ENCODE results near the gene ARL9.

ARL9 gene

DNA sequence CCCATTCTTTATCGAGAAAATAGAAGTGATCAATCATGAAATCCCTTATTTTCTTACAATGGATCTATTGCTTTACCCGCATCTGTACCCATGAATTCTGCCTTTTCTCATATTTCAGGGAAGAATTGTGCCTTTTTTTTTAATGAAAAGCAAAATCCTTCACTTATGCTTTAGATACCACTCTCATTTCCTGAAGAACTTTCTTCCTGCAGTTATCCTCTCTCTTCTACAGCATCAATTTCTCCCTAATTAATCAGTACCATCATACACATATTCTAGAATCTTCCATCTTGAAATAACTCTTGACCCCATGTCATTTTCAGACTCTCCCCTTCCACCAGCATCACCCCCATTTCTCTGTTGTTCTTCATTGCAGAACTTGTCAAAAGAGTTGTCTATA lies 26.6 kb downstream of the ARL9 start:
- H3K27me3 ChIP-seq (ENCODE audit: insufficient read depth, low read length), result peaks cover 57% of the 10 kb centered on the region
- H3K9me3 ChIP-seq (ENCODE audit: insufficient read depth, low read depth, low read length), result no peaks in the 10 kb centered on the region
- H3K4me3 ChIP-seq (ENCODE audit: low read length), result no peak overlapping the region

DNA sequence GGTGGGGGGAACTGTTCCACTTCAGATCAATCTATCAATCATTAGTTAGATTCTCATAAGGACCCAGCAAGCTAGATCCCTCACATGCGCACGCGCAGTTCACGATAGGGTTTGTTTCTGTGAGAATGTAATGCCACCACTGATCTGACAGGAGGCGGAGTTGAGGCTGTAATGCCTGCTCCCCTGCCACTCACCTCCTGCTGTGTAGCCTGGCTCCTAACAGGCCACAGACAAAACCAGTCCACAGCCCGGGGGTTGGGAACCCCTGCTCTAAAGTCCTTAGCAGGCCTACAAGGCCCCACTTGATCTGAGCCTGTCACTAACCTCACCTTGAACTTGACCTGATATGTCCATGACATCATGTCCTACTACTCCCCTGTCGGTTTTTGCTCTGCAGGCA lies 30.3 kb downstream of the ARL9 start:
- Histone ChIP-seq H3K4me1 (ENCODE audit: insufficient read depth, low read length) (no peaks in the 10 kb centered on the region), H3K27ac (ENCODE audit: low read length) (no peak overlapping the region), H3K4me3 (ENCODE audit: low read length) (no peak overlapping the region), H3K27me3 (ENCODE audit: insufficient read depth, low read length) (peaks cover 34% of the 10 kb centered on the region), H3K36me3 (ENCODE audit: insufficient read depth, low read depth, low read length) (no peaks in the 10 kb centered on the region), H3K9me3 (ENCODE audit: insufficient read depth, low read depth, low read length) (no peaks in the 10 kb centered on the region), H3K9ac (ENCODE audit: low read depth, low read length) (no peak overlapping the region)

More for the DNA sequence above, 26.6 kb downstream of the ARL9 start:
- Histone ChIP-seq H3K9ac (ENCODE audit: low read depth, low read length) (no peak overlapping the region), H3K4me1 (ENCODE audit: insufficient read depth, low read length) (no peaks in the 10 kb centered on the region), H3K27ac (ENCODE audit: low read length) (no peak overlapping the region), H3K36me3 (ENCODE audit: insufficient read depth, low read depth, low read length) (no peaks in the 10 kb centered on the region)

DNA sequence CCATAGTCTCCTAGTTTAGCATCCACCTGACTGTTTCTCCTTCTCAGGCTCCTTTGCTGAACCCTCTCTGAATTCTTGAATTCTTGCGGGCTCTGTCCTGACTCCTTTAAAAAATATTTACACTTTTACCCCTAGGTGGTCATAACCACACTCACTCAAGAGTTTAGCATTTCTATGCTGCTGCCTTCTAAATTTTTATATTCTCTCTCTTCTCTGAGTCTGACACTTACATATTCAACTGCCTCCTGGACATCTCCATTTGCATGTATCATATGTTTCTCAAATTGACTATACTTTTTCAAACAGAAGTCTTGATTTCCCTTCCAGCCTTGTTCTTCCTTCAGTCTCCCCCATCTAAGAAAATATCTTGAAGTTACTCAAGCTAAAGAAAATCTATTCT lies 31.6 kb downstream of the ARL9 start:
- no peaks in the 10 kb centered on the region for H3K36me3 ChIP-seq (ENCODE audit: insufficient read depth, low read depth, low read length)
- H3K4me1 ChIP-seq (ENCODE audit: insufficient read depth, low read length), result no peaks in the 10 kb centered on the region

DNA sequence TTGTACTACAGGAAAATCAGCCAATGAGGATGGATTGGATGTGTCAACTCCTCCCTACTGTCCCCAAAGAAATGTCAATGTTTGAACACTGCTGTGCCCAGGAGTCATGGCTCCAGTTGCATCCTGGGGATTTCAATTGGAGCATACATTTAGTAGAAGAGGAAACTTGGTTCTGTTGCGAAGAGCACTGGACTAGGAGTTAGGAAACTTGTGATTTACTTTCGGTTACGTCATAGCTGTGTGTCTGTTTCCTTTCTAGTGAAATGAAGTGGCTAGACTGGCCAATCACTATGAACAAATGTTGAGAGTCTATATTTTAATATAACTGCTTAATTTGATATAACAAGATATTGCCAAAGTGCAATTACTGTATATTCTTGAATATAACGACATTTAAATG lies 35.2 kb downstream of the ARL9 start:
- Histone ChIP-seq H3K36me3 (ENCODE audit: insufficient read depth, low read depth, low read length) (no peaks in the 10 kb centered on the region), H3K4me3 (ENCODE audit: low read length) (no peak overlapping the region), H3K9me3 (ENCODE audit: insufficient read depth, low read depth, low read length) (no peaks in the 10 kb centered on the region), H3K9ac (ENCODE audit: low read depth, low read length) (no peak overlapping the region), H3K4me1 (ENCODE audit: insufficient read depth, low read length) (no peaks in the 10 kb centered on the region), H3K27me3 (ENCODE audit: insufficient read depth, low read length) (peaks cover 7% of the 10 kb centered on the region), H3K27ac (ENCODE audit: low read length) (no peak overlapping the region)

More for the DNA sequence above, 31.6 kb downstream of the ARL9 start:
- peaks cover 22% of the 10 kb centered on the region for H3K27me3 ChIP-seq (ENCODE audit: insufficient read depth, low read length)
- H3K27ac ChIP-seq (ENCODE audit: low read length), result no peak overlapping the region
- H3K9ac ChIP-seq (ENCODE audit: low read depth, low read length), result no peak overlapping the region
- H3K9me3 ChIP-seq (ENCODE audit: insufficient read depth, low read depth, low read length), result no peaks in the 10 kb centered on the region
- no peak overlapping the region for H3K4me3 ChIP-seq (ENCODE audit: low read length)

DNA sequence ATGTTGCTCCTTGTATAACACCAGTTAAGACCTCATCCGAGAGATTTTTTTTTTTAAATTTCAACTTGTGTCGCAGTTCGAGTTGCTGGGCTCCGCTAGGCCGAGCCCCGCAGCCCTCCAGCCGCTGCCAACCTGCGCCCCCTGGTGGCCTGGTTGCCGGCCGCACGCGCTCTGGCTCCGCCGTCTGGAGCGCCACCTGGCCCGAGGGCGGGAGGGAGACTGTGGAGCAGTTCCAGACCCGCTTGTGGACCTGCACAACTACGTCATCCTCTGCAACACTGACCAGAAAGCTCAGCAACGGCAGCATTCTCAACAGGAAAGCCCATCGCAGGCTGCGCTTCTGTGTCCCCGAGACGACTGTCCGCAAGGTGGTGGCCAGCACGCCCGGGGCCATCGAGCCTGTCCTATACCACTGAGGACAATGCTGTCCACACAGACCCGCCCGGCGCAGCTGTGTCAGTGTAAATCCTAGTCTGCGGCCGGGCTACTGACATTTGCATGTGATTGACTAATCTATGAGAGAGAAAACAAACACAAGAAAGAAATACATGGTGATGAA lies 39.1 kb downstream of the ARL9 start:
- H3K27ac ChIP-seq (ENCODE audit: low read length), result no peak overlapping the region
- H3K9ac ChIP-seq (ENCODE audit: low read depth, low read length), result peak overlapping the region; percentile 58; the same call in 1 of the 2 replicates
- H3K36me3 ChIP-seq (ENCODE audit: insufficient read depth, low read depth, low read length), result no peaks in the 10 kb centered on the region
- peak overlapping the region; percentile 70 for H3K4me3 ChIP-seq (ENCODE audit: low read length)
- peaks cover 12% of the 10 kb centered on the region for H3K27me3 ChIP-seq (ENCODE audit: insufficient read depth, low read length)
- no peaks in the 10 kb centered on the region for H3K9me3 ChIP-seq (ENCODE audit: insufficient read depth, low read depth, low read length)
- no peaks in the 10 kb centered on the region for H3K4me1 ChIP-seq (ENCODE audit: insufficient read depth, low read length)

DNA sequence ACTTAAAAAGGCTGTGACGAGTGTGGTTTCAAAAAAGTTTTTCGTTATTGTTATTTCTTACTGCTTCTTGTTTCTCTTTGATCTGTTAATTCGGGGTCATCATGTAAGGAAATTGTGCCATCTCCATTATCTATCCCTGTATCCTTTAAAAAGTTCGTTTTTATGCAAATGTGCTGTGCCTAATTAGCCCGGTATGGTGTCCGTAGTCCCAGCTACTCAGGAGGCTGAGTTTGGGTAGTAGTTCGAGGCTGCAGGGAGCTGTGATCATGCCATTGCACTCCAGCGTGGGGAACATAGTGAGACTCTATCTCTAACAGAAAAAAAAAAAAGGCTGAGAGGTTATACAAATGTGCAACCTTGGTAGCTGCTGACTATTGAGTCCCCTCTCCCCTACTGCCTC lies 45.1 kb downstream of the ARL9 start:
- peaks cover 5% of the 10 kb centered on the region for H3K27me3 ChIP-seq (ENCODE audit: insufficient read depth, low read length)
- no peaks in the 10 kb centered on the region for H3K36me3 ChIP-seq (ENCODE audit: insufficient read depth, low read depth, low read length)
- H3K9me3 ChIP-seq (ENCODE audit: insufficient read depth, low read depth, low read length), result no peaks in the 10 kb centered on the region
- no peak overlapping the region for H3K9ac ChIP-seq (ENCODE audit: low read depth, low read length)
- no peak overlapping the region for H3K27ac ChIP-seq (ENCODE audit: low read length)
- no peaks in the 10 kb centered on the region for H3K4me1 ChIP-seq (ENCODE audit: insufficient read depth, low read length)
- H3K4me3 ChIP-seq (ENCODE audit: low read length), result no peak overlapping the region

DNA sequence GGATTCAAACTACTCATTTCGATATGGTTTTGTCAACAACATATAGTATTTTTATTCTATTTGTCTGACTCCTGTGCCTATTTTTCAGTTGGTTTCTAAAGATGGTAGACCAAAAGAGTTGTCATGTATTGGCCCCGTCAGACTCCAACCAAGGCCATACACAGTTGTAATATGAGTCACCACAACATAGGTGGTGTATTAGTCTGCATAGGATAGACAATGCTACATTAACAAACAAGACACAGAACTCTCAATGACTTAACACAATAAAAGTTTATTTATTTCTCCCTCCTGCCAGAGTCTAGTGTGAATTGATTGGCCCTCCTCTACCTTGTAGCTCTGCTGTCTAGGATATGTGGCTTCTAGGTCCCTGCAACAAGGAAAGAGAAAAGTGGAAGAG lies 45.9 kb downstream of the ARL9 start:
- Histone ChIP-seq H3K27ac (ENCODE audit: low read length) (no peak overlapping the region), H3K4me1 (ENCODE audit: insufficient read depth, low read length) (no peaks in the 10 kb centered on the region), H3K27me3 (ENCODE audit: insufficient read depth, low read length) (no peaks in the 10 kb centered on the region; the same call in 1 of the 2 replicates), H3K9ac (ENCODE audit: low read depth, low read length) (no peak overlapping the region), H3K4me3 (ENCODE audit: low read length) (no peak overlapping the region), H3K36me3 (ENCODE audit: insufficient read depth, low read depth, low read length) (no peaks in the 10 kb centered on the region), H3K9me3 (ENCODE audit: insufficient read depth, low read depth, low read length) (no peaks in the 10 kb centered on the region)

DNA sequence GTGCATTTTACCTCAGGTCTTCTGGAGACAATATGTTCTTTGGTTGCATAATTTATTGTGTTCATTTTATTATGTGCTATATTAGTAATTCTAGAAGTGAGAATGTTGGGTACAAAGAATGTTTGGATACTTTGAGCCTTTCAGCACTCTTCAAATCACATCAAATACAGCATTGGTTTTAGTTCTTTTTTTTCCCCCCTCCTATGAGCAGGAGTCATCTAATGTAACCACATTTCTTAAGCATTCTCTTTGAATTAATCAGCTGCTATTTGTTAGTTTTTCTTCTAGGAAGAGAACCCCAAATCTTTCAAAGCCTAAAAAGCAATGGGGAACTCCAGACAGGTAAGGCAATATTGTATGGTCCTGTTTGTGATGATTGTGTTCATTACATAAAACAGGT lies 46.7 kb downstream of the ARL9 start:
- Histone ChIP-seq H3K9me3 (ENCODE audit: insufficient read depth, low read depth, low read length) (no peaks in the 10 kb centered on the region), H3K36me3 (ENCODE audit: insufficient read depth, low read depth, low read length) (no peaks in the 10 kb centered on the region), H3K4me1 (ENCODE audit: insufficient read depth, low read length) (no peaks in the 10 kb centered on the region), H3K9ac (ENCODE audit: low read depth, low read length) (no peak overlapping the region), H3K27me3 (ENCODE audit: insufficient read depth, low read length) (no peaks in the 10 kb centered on the region; the same call in 1 of the 2 replicates), H3K4me3 (ENCODE audit: low read length) (no peak overlapping the region), H3K27ac (ENCODE audit: low read length) (no peak overlapping the region)

DNA sequence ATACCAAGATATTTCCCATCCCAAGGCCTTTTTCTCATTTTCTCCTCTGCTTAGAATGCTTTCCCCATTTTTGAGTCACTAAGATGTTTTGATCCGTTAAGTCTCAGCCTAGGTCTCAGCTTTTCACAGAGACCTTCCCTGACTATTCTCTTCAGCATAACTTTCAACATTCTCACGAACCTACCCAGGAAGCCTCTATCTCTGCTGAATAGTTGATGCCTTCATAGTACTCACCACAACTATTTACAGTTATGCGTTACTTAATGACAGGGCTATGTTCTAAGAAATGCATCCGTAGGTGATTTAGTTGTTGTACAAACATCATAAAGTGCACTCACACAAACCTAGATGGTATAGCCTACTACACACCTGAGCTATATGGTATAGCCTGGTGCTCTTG lies 64.5 kb downstream of the ARL9 start:
- no peak overlapping the region for H3K27ac ChIP-seq (ENCODE audit: low read length)
- no peak overlapping the region for H3K4me3 ChIP-seq (ENCODE audit: low read length)
- H3K9ac ChIP-seq (ENCODE audit: low read depth, low read length), result no peak overlapping the region
- no peaks in the 10 kb centered on the region for H3K9me3 ChIP-seq (ENCODE audit: insufficient read depth, low read depth, low read length)
- H3K27me3 ChIP-seq (ENCODE audit: insufficient read depth, low read length), result no peaks in the 10 kb centered on the region
- H3K36me3 ChIP-seq (ENCODE audit: insufficient read depth, low read depth, low read length), result no peaks in the 10 kb centered on the region
- no peaks in the 10 kb centered on the region for H3K4me1 ChIP-seq (ENCODE audit: insufficient read depth, low read length)

All from iPS-20b (cell line).